Endothelial cell (in vitro differentiated cells): Measurements from ENCODE around the gene DPYSL5. TPM values are rescaled to one million over a fixed set of nuclear protein-coding genes. Genes with fewer than 3 reads are reported as not detected.

Source experiments
- DNase-seq: peaks from one replicate; pipeline ENCODE4 v3.0.0; 2021; ENCODE audit warnings: low spot score
- H3K27ac Mint-ChIP-seq: one replicate; pipeline ENCODE4 v1.8.0; 2021; ENCODE audit warnings: mixed read lengths, inconsistent platforms; ENCODE audit not compliant: unreplicated experiment
- H3K27me3 Mint-ChIP-seq: one replicate; pipeline ENCODE4 v1.8.0; 2021; ENCODE audit warnings: mild to moderate bottlenecking, moderate library complexity, mixed read lengths, inconsistent platforms; ENCODE audit not compliant: unreplicated experiment
- H3K36me3 Mint-ChIP-seq: one replicate; pipeline ENCODE4 v1.8.0; 2021; ENCODE audit warnings: mild to moderate bottlenecking, low read depth, mixed read lengths, inconsistent platforms; ENCODE audit not compliant: unreplicated experiment
- H3K4me1 Mint-ChIP-seq: one replicate; pipeline ENCODE4 v1.8.0; 2021; ENCODE audit warnings: mild to moderate bottlenecking, mixed read lengths, inconsistent platforms; ENCODE audit not compliant: unreplicated experiment
- H3K4me3 Mint-ChIP-seq: one replicate; pipeline ENCODE4 v1.8.0; 2021; ENCODE audit warnings: mild to moderate bottlenecking, mixed read lengths, inconsistent platforms; ENCODE audit not compliant: unreplicated experiment
- H3K9me3 Mint-ChIP-seq: one replicate; pipeline ENCODE4 v1.8.0; 2021; ENCODE audit warnings: mixed read lengths, inconsistent platforms; ENCODE audit not compliant: unreplicated experiment
- CTCF ChIP-seq: fragments of 200-600 bp; sonication (generic); IDR thresholded peaks from one replicate; pipeline ENCODE4 v1.5.0; 2021; ENCODE audit warnings: antibody characterized with exemption; ENCODE audit not compliant: unreplicated experiment
- total RNA-seq: library from RNA; stranded (reverse); fragmentation: NEBNext Ultra II Directional; extraction: Animal tissue kit (Norgen Biotek cat#: 25700); gene quantifications from one replicate; pipeline ENCODE4 v1.2.1, GENCODE V29; 2021; ENCODE audit not compliant: unreplicated experiment

The DPYSL5 gene
- total RNA-seq, 1 donor from 2014 or later: 0.23 TPM

- DNase-seq: no peak
- H3K27ac Mint-ChIP-seq: no peak overlapping the region
Measured at GRCh38 chr2:26885651-26886329, 37.9 kb downstream of the DPYSL5 start.

GRCh38 chr2:26886736-26887135 lies 38.8 kb downstream of the DPYSL5 start:
- Mint-ChIP-seq H3K9me3 (no peaks in the 10 kb centered on the region), H3K27me3 (peaks cover 5% of the 10 kb centered on the region), H3K27ac (no peak overlapping the region), H3K4me1 (peaks cover 28% of the 10 kb centered on the region), H3K4me3 (no peak overlapping the region), H3K36me3 (no peaks in the 10 kb centered on the region)
- no peak for TF ChIP-seq CTCF
- DNase-seq: no peak

More at GRCh38 chr2:26885651-26886329, 37.9 kb downstream of the DPYSL5 start:
- no peaks in the 10 kb centered on the region for H3K36me3 Mint-ChIP-seq
- H3K4me1 Mint-ChIP-seq: peaks cover 34% of the 10 kb centered on the region
- no peak overlapping the region for H3K4me3 Mint-ChIP-seq
- H3K27me3 Mint-ChIP-seq: peaks cover 5% of the 10 kb centered on the region
- TF ChIP-seq CTCF: no peak
- H3K9me3 Mint-ChIP-seq: no peaks in the 10 kb centered on the region

- Mint-ChIP-seq H3K27ac (no peak overlapping the region), H3K9me3 (no peaks in the 10 kb centered on the region), H3K4me1 (peaks cover 28% of the 10 kb centered on the region), H3K27me3 (peaks cover 5% of the 10 kb centered on the region), H3K4me3 (no peak overlapping the region), H3K36me3 (no peaks in the 10 kb centered on the region)
- no peak for DNase-seq
- no peak for TF ChIP-seq CTCF
Measured at GRCh38 chr2:26887151-26887550, 39.2 kb downstream of the DPYSL5 start.

- no peak for TF ChIP-seq CTCF
- Mint-ChIP-seq H3K27me3 (peaks cover 6% of the 10 kb centered on the region), H3K4me1 (peaks cover 24% of the 10 kb centered on the region), H3K36me3 (no peaks in the 10 kb centered on the region), H3K4me3 (no peak overlapping the region), H3K9me3 (no peaks in the 10 kb centered on the region), H3K27ac (no peak overlapping the region)
- no peak for DNase-seq
Measured at GRCh38 chr2:26889796-26890195, 41.9 kb downstream of the DPYSL5 start.

- Mint-ChIP-seq H3K27me3 (peaks cover 4% of the 10 kb centered on the region), H3K4me1 (peaks cover 24% of the 10 kb centered on the region), H3K36me3 (no peaks in the 10 kb centered on the region), H3K27ac (no peak overlapping the region), H3K9me3 (no peaks in the 10 kb centered on the region), H3K4me3 (no peak overlapping the region)
- DNase-seq: no peak
- TF ChIP-seq CTCF: no peak
Measured at GRCh38 chr2:26890341-26891000, 42.5 kb downstream of the DPYSL5 start.
